ENCODE results near the gene JMJD6. TPM values are rescaled to one million over a fixed set of nuclear protein-coding genes. Genes with fewer than 3 reads are reported as not detected.

Gene JMJD6
- total and polyA plus RNA-seq, 9 of the 15 experiments (the other 6 are each of a cell fraction or from before 2014, with no cell fraction given): 2.5 to 52.3 (median 36.3) TPM

- TF ChIP-seq IRF9 (tag; IDR thresholded peaks at IDR 0.05) (no peak), ZFP36 (IDR thresholded peaks at IDR 0.05; ENCODE audit: low read depth, low read length, partially characterized antibody) (no peak), SRSF3 (IDR thresholded peaks at IDR 0.05; ENCODE audit: insufficient read depth, low read length) (0 out of 2 replicates have a peak, but pooled peaks have one; percentile 86), NCOA2 (IDR thresholded peaks at IDR 0.05; ENCODE audit: partially characterized antibody in 2 of 2) (no peak), ZFPM2 (CRISPR knock-in tag; IDR thresholded peaks at IDR 0.05) (0 out of 2 replicates have a peak, but pooled peaks have one; percentile 39), GATAD2B (IDR thresholded peaks at IDR 0.05; ENCODE audit: borderline replicate concordance) (no peak), RB1 (IDR thresholded peaks at IDR 0.05; ENCODE audit: low read depth) (peak; percentile 87), KDM2B (CRISPR knock-in tag; IDR thresholded peaks at IDR 0.05) (0 out of 2 replicates have a peak, but pooled peaks have one; percentile 22), DACH1 (IDR thresholded peaks at IDR 0.05; ENCODE audit: partially characterized antibody) (peak; percentile 63), ATF1 (CRISPR knock-in tag; IDR thresholded peaks at IDR 0.05) (no peak), ATF1 (tag; IDR thresholded peaks at IDR 0.05) (peak; percentile 60), NR2C2 (CRISPR knock-in tag; IDR thresholded peaks at IDR 0.05) (peak; percentile 49), NR2C2 (tag; IDR thresholded peaks at IDR 0.05) (peak; percentile 86), NUFIP1 (IDR thresholded peaks at IDR 0.05; ENCODE audit: partially characterized antibody) (no peak), ZBTB11 (CRISPR knock-in tag; IDR thresholded peaks at IDR 0.05) (peak in 1 of 3 experiments; percentile 84; a peak in 2 of 6 replicates), CHCHD3 (CRISPR knock-in tag; IDR thresholded peaks at IDR 0.05) (no peak), POLR3A (IDR thresholded peaks at IDR 0.05; ENCODE audit: borderline replicate concordance, extremely low read depth, insufficient read depth, insufficient read length) (no peak), MCM2 (IDR thresholded peaks at IDR 0.05; ENCODE audit: low read depth) (no peak), GTF2E2 (tag; IDR thresholded peaks at IDR 0.05) (peak; percentile 61; the same call in 1 of the 2 replicates), PHTF2 (CRISPR knock-in tag; IDR thresholded peaks at IDR 0.05) (no peak), ZC3H8 (IDR thresholded peaks at IDR 0.05) (no peak), ZNF263 (CRISPR knock-in tag; IDR thresholded peaks at IDR 0.05; ENCODE audit: borderline replicate concordance) (no peak), NCOA4 (IDR thresholded peaks at IDR 0.05; ENCODE audit: partially characterized antibody) (no peak), MEIS2 (IDR thresholded peaks at IDR 0.05; ENCODE audit: partially characterized antibody) (no peak)
- TF ChIP-seq, protein P1, sequence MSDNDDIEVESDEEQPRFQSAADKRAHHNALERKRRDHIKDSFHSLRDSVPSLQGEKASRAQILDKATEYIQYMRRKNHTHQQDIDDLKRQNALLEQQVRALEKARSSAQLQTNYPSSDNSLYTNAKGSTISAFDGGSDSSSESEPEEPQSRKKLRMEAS (CRISPR knock-in tag; IDR thresholded peaks at IDR 0.05): peak; percentile 93
These were observed 641 bp upstream of the JMJD6 start, which contains the start of gene METTL23 (continued) for GRCh38 chr17:76726776-76727718.
